B cell (primary cell): Measurements from ENCODE around the gene LHPP.

Experiments used
- EZH2 ChIP-seq: IDR thresholded peaks from 2 replicates; pipeline ENCODE4 v1.6.1; 2012; ENCODE audit warnings: borderline replicate concordance, low read depth, mild to moderate bottlenecking, moderate library complexity, low read length; ENCODE audit not compliant: insufficient read depth, poor library complexity, severe bottlenecking
- TF ChIP-seq, protein P1 (sequence below): fragments of 200-600 bp; IDR thresholded peaks from one replicate; pipeline ENCODE4 v1.8.0; 2022; ENCODE audit warnings: antibody characterized with exemption, mild to moderate bottlenecking

DNA sequence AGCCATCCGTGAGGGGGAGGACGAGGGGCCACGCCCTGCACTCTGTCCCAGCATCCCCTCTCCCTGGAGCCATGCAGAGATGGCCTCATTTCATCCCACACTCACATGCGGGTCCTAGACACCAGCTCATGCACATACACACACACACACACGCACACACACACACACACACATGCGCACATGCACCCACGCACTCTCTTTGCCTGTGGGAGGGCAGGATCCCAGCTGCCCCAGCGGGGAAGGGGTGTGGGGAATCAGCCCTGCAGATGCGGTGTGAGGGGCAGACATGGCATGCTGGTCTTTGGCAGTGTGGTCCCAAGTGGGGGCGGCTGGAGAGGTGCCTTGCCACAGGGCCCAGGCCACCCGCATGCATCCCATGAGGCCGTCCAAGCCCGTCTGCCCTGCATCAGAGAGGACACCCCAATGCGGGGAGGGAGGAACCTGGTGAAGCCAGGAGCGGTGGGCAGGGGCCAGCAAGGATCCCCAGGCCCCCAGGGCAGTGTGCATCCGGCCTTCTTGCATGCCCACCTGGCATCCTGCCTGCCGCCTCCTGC, 68.1 kb downstream of the LHPP start:
- TF ChIP-seq, protein P1, sequence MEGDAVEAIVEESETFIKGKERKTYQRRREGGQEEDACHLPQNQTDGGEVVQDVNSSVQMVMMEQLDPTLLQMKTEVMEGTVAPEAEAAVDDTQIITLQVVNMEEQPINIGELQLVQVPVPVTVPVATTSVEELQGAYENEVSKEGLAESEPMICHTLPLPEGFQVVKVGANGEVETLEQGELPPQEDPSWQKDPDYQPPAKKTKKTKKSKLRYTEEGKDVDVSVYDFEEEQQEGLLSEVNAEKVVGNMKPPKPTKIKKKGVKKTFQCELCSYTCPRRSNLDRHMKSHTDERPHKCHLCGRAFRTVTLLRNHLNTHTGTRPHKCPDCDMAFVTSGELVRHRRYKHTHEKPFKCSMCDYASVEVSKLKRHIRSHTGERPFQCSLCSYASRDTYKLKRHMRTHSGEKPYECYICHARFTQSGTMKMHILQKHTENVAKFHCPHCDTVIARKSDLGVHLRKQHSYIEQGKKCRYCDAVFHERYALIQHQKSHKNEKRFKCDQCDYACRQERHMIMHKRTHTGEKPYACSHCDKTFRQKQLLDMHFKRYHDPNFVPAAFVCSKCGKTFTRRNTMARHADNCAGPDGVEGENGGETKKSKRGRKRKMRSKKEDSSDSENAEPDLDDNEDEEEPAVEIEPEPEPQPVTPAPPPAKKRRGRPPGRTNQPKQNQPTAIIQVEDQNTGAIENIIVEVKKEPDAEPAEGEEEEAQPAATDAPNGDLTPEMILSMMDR: no peak
- no peak for TF ChIP-seq EZH2
